GM13976 (cell line): ENCODE measurements around the gene IDH3A.

ENCODE experiments used
- DNase-seq: peaks from one replicate; pipeline ENCODE4 v3.0.0; 2012; ENCODE audit warnings: low spot score
- CTCF ChIP-seq: IDR thresholded peaks from 2 replicates; pipeline ENCODE4 v1.5.1; 2012; ENCODE audit warnings: borderline replicate concordance, mild to moderate bottlenecking; ENCODE audit not compliant: insufficient read depth; ENCODE audit errors: extremely low read depth, missing control alignments, control extremely low read depth
- in situ Hi-C: fragments of 300-500 bp; cut with MboI; formaldehyde crosslinking; loops from one replicate; pipeline ENCODE4 v1.12.0; 2022; ENCODE audit warnings: low sequenced_read_pairs, mixed read lengths, inconsistent platforms; ENCODE audit not compliant: unreplicated experiment

Gene IDH3A

GRCh38 chr15:78174401-78174800, 25.2 kb downstream of the IDH3A start:
- peak; percentile 21 for DNase-seq
- no peak for TF ChIP-seq CTCF
- in situ Hi-C loops, result no loop called here

DNA sequence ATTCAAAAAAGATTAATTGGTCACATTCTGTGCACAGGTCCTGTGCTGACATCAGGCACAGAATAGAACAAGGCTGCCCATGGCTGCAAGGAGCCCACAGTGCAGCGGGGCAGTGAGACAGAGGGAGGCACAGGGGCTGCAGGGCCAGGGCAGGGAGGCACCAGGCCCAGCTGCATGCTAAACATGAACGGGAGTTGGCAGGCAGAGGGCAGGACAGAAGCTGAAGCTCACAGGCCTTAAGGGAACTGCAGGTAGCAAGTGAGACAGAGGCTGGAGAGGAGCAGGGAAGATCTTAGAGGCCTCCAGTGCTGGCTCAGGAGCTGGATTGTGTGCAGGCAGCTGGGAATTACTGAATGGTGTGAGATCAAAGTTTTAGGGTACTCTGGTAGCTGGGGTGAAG, 26.2 kb downstream of the IDH3A start:
- TF ChIP-seq CTCF, result no peak
- no peak for DNase-seq
- in situ Hi-C loops, result no loop called here

DNA sequence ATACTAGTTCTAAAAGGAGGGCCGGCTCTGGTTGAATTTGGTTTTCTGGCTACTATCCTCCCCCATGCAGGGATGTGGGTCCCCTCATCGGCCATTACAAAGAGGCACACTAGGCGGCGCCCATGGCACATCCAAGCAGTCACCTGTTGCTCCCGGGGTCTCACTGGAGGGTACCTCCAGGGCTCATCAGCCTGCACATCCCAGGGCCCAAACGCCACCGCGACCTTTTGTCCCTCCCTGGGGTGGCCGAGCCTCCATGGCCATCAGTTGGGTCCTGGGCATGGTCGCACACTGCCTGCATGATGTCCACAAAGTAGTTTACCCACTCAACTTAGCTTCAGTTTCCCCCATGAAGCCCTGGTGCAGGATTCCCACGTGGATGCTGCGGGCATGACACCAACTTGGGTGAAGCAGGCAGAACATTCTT, 28.3 kb downstream of the IDH3A start:
- peak; percentile 74 for DNase-seq
- peak; percentile 73 for TF ChIP-seq CTCF
- in situ Hi-C loops, result no loop called here

DNA sequence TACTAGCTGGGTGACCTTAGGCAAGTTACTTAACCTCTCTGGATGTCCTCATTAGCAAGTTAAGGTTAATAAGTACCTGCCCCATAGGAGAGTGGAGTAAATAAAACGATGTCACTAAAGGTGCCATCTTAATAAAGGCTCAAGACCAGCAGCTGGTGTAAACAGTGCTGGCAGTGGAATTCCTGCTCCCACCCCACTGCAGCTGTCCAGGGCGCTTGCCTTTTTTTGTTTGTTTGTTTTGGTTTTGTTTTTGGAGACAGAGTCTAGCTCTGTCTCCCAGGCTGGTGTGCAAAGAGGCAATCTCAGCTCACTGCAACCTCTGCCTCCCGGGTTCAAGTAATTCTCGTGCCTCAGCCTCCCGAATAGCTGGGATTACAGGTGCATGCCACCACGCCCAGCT, 28.9 kb downstream of the IDH3A start:
- in situ Hi-C loops, result no loop called here
- no peak for DNase-seq
- TF ChIP-seq CTCF, result no peak

GRCh38 chr15:78179286-78179840, 30.2 kb downstream of the IDH3A start:
- DNase-seq, result no peak
- in situ Hi-C loops, result no loop called here
- TF ChIP-seq CTCF, result no peak

- no peak for TF ChIP-seq CTCF
- in situ Hi-C loops, result no loop called here
- no peak for DNase-seq
Measured at GRCh38 chr15:78179906-78180305, 30.7 kb downstream of the IDH3A start.

DNA sequence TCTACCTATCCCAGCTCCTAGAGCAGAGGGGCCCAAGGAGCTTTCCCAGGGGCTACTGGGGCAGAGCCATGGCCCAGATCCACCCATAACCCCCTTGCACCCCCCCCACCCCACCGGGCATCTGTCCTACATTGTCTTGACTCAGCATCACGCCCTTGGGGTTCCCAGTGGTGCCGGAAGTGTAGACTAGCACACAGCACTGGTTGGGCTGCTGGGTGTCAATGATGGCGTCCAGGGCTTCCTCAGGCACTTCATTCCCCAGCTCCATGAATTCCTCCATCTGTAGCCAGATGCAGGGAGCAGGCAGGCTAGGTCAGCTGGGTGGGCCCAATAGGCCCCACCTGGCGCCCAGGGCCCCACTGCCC, 33.2 kb downstream of the IDH3A start:
- no peak for DNase-seq
- TF ChIP-seq CTCF, result no peak
- in situ Hi-C loops, result no loop called here
